Endothelial cell of umbilical vein (primary cell): ENCODE data around the gene H19.

Source experiments
- CTCF ChIP-seq, 2 donors: IDR thresholded peaks; 1 replicate in 1 of 2; 2 replicates in 1 of 2; pipeline ENCODE4 v1.5.1; 2011; ENCODE audit warnings: low read length in 2 of 2, mild to moderate bottlenecking in 2 of 2, moderate library complexity in 2 of 2, control low read depth in 1 of 2, inconsistent platforms in 1 of 2, low read depth in 1 of 2; ENCODE audit not compliant: insufficient read depth in 1 of 2; ENCODE audit errors: extremely low read depth in 1 of 2
- FOS ChIP-seq: IDR thresholded peaks from 2 replicates; pipeline ENCODE4 v1.6.1; 2011; ENCODE audit warnings: mild to moderate bottlenecking, low read length, moderate library complexity, borderline replicate concordance; ENCODE audit not compliant: insufficient read depth

- TF ChIP-seq FOS = no peak
- no peak for TF ChIP-seq CTCF (IDR thresholded peaks at IDR 0.05; ENCODE audit: extremely low read depth in 1 of 2, insufficient read depth in 1 of 2, low read depth in 1 of 2, low read length in 2 of 2)
These were observed 14.8 kb upstream of the H19 start for GRCh38 chr11:2012440-2012839.
